Measurements from ENCODE around the gene ERCC5. TPM values are rescaled to one million over a fixed set of nuclear protein-coding genes. Genes with fewer than 3 reads are reported as not detected.

The ERCC5 gene
- total and polyA plus RNA-seq, 2 of the 8 experiments (the other 6 are each of a cell fraction or from before 2014, with no cell fraction given), result 3.8 to 24.4 TPM

DNA sequence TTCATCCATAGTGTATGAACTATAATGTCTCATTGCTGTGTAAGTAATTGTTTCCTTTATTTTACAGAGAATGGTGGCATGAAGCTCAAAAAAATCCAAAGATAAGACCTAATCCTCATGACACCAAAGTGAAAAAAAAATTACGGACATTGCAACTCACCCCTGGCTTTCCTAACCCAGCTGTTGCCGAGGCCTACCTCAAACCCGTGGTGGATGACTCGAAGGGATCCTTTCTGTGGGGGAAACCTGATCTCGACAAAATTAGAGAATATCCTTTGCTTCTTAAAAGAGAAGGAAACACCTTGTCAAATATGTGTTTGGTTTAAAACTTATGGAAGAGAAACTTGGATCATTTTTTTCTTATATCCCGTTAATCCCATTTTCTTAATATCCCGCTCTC, 26.3 kb downstream of the ERCC5 start:
- H2BK15ac ChIP-seq (ENCODE audit: low read length), result no peak overlapping the region
- no peak overlapping the region for H2BK120ac ChIP-seq (replicated peaks; ENCODE audit: low read depth, low read length)
- no peak for DNase-seq (ENCODE audit: low read depth in 1 of 2, low spot score in 2 of 2)
- no peak overlapping the region for H3K9ac ChIP-seq (replicated peaks in 1 of 4; ENCODE audit: extremely low read depth in 1 of 4, low read depth in 3 of 4, low read length in 3 of 4)
- H2BK5ac ChIP-seq (ENCODE audit: low read depth, low read length), result no peak overlapping the region
- H3K4ac ChIP-seq (replicated peaks; ENCODE audit: insufficient read length, low read depth, low read length), result no peak overlapping the region
- no peak overlapping the region for H3K14ac ChIP-seq (ENCODE audit: insufficient read length)
- H3K4me3 ChIP-seq (ENCODE audit: extremely low read depth in 1 of 4, insufficient read depth in 2 of 4, low read depth in 3 of 4, low read length in 4 of 4), result no peak overlapping the region
- no peaks in the 10 kb centered on the region for H3K9me3 ChIP-seq (ENCODE audit: insufficient read depth in 2 of 2, low read depth in 1 of 2, low read length in 1 of 2)
- H3K56ac ChIP-seq (replicated peaks; ENCODE audit: insufficient read length, low read depth, low read length), result no peak overlapping the region
- no peaks in the 10 kb centered on the region for H3K79me1 ChIP-seq (ENCODE audit: low read depth, low read length)
- H2AFZ ChIP-seq (ENCODE audit: low read length), result no peak overlapping the region
- no peak for TF ChIP-seq MAFK (IDR thresholded peaks at IDR 0.05; ENCODE audit: low read depth, low read length)
- no peak for TF ChIP-seq SIN3A (conservative IDR thresholded peaks at IDR 0.05 in 1 of 2, IDR thresholded peaks at IDR 0.05 in 1 of 2; ENCODE audit: low read depth in 1 of 2, low read length in 2 of 2)
- TF ChIP-seq, protein P1, sequence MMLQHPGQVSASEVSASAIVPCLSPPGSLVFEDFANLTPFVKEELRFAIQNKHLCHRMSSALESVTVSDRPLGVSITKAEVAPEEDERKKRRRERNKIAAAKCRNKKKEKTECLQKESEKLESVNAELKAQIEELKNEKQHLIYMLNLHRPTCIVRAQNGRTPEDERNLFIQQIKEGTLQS (IDR thresholded peaks at IDR 0.05; ENCODE audit: insufficient read depth, low read depth, low read length), result no peak
- TF ChIP-seq, protein P2, sequence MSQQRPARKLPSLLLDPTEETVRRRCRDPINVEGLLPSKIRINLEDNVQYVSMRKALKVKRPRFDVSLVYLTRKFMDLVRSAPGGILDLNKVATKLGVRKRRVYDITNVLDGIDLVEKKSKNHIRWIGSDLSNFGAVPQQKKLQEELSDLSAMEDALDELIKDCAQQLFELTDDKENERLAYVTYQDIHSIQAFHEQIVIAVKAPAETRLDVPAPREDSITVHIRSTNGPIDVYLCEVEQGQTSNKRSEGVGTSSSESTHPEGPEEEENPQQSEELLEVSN (IDR thresholded peaks at IDR 0.05), result no peak
- TF ChIP-seq SUZ12 (IDR thresholded peaks at IDR 0.05; ENCODE audit: low read length), result no peak
- TF ChIP-seq RFX5 (IDR thresholded peaks at IDR 0.05; ENCODE audit: borderline replicate concordance, low read depth, low read length), result no peak
- TF ChIP-seq JUND (IDR thresholded peaks at IDR 0.05; ENCODE audit: low read length), result no peak
- no peaks in the 10 kb centered on the region for H3K79me2 ChIP-seq (ENCODE audit: control insufficient read depth in 1 of 2, insufficient read depth in 2 of 2, low read length in 2 of 2)
- H4K91ac ChIP-seq (replicated peaks; ENCODE audit: insufficient read length, low read length), result no peak overlapping the region
- no peak overlapping the region for H4K8ac ChIP-seq (ENCODE audit: extremely low read depth, insufficient read depth, low read length)
- FAIRE-seq, result no peak
- CTCF ChIA-PET (ENCODE audit: partially characterized antibody), result interaction anchor here (1.0 to 3.0 kb wide), 3 partner anchors 27 to 43 kb away, joined by 4 to 23 read pairs (median 7); no protein-coding TSS in a partner anchor
- no peaks in the 10 kb centered on the region for H3K27me3 ChIP-seq (replicated peaks in 1 of 4; ENCODE audit: control insufficient read depth in 3 of 4, extremely low read depth in 1 of 4, insufficient read depth in 3 of 4, low read length in 3 of 4)
- POLR2A ChIA-PET (ENCODE audit: partially characterized antibody), result no interaction called here
- H2AK5ac ChIP-seq (ENCODE audit: low read depth, low read length), result no peak overlapping the region
- no peak overlapping the region for H3K18ac ChIP-seq (ENCODE audit: extremely low read depth, low read length)
- no peak overlapping the region for H2BK12ac ChIP-seq (ENCODE audit: low read depth, low read length)
- peaks cover 2 to 5% (median 3%) of the 10 kb centered on the region in 4 experiments; a peak in 5 of 7 replicates for H3K4me1 ChIP-seq (replicated peaks in 1 of 4; ENCODE audit: control insufficient read depth in 3 of 4, insufficient read depth in 4 of 4, low read length in 3 of 4)
- no peaks in the 10 kb centered on the region for H3K23me2 ChIP-seq (ENCODE audit: low read depth, low read length)
- no peaks in the 10 kb centered on the region for H4K20me1 ChIP-seq (replicated peaks in 1 of 2; ENCODE audit: control insufficient read depth in 1 of 2, insufficient read depth in 2 of 2, low read length in 2 of 2)
- H3K4me2 ChIP-seq (ENCODE audit: insufficient read depth in 1 of 2, low read depth in 2 of 2, low read length in 2 of 2), result no peak overlapping the region
- H3K23ac ChIP-seq (ENCODE audit: insufficient read length), result no peak overlapping the region
- no peak overlapping the region for H3K27ac ChIP-seq (ENCODE audit: low read depth, low read length)
- no peak overlapping the region for H4K5ac ChIP-seq (ENCODE audit: insufficient read length, low read depth, low read length)
- H3K36me3 ChIP-seq (ENCODE audit: control insufficient read depth in 2 of 4, insufficient read depth in 4 of 4, low read length in 3 of 4), result peaks cover 0 to 18% (median 1%) of the 10 kb centered on the region in 4 experiments; a peak in 4 of 8 replicates
- WGBS, 2 experiments (ENCODE audit: extremely low coverage in 1 of 2, insufficient coverage in 1 of 2, insufficient read length in 1 of 2, insufficient replicate concordance in 2 of 2, low coverage in 1 of 2, low lambda C conversion rate in 2 of 2, missing lambda C conversion rate in 1 of 2), result 95 to 100% methylated on average over 2 to 7 of the region's 7 CpGs
- no peak overlapping the region for H2BK20ac ChIP-seq (ENCODE audit: low read length)
